Heart left ventricle (tissue), 16 donors: Measurements from ENCODE around the gene ALKBH1. TPM values are rescaled to one million over a fixed set of nuclear protein-coding genes. Genes with fewer than 3 reads are reported as not detected.

Experiments
- ATAC-seq, 4 donors: fragments of 200-7000 bp; cut with Tn5 transposase; one replicate each; pipeline ENCODE4 v1.9.1; 2020 to 2022; ENCODE audit warnings: moderate library complexity in 4 of 4, mild to moderate bottlenecking in 3 of 4, moderate number of reproducible peaks in 1 of 4
- DNase-seq, 5 donors: peaks; one replicate each; pipeline ENCODE4 v3.0.0-alpha.2; 2020
- H3K27ac ChIP-seq, 12 donors: fragments of 200-600 bp; sonication (generic) in 4 of 12; one replicate each; pipeline versions ENCODE4 v1.5.0 to v1.8.0; 2016 to 2022; ENCODE audit warnings: mild to moderate bottlenecking in 2 of 12
- H3K27me3 ChIP-seq, 9 donors: fragments of 200-600 bp; sonication (generic) in 2 of 9; one replicate each; pipeline versions ENCODE4 v1.5.1 to v1.8.0; 2016 to 2022; ENCODE audit warnings: mild to moderate bottlenecking in 3 of 9
- H3K36me3 ChIP-seq, 9 donors: fragments of 200-600 bp; sonication (generic) in 2 of 9; one replicate each; pipeline versions ENCODE4 v1.5.0 to v1.8.0; 2018 to 2022; ENCODE audit warnings: mild to moderate bottlenecking in 2 of 9
- H3K4me1 ChIP-seq, 12 donors: fragments of 200-600 bp; sonication (generic) in 4 of 12; one replicate each; pipeline versions ENCODE4 v1.5.0 to v1.8.0; 2016 to 2022; ENCODE audit warnings: mild to moderate bottlenecking in 3 of 12
- H3K4me3 ChIP-seq, 12 donors: fragments of 200-600 bp; sonication (generic) in 4 of 12; one replicate each; pipeline versions ENCODE4 v1.5.0 to v1.8.0; 2017 to 2022; ENCODE audit warnings: mild to moderate bottlenecking in 9 of 12, moderate library complexity in 4 of 12
- H3K9me3 ChIP-seq, 12 donors: fragments of 200-600 bp; sonication (generic) in 4 of 12; one replicate each; pipeline versions ENCODE4 v1.5.0 to v1.8.0; 2016 to 2022; ENCODE audit warnings: mild to moderate bottlenecking in 1 of 12
- CTCF ChIP-seq, 12 donors: fragments of 200-600 bp; sonication (generic) in 4 of 12; IDR thresholded peaks; one replicate each; pipeline versions ENCODE4 v1.5.0 to v1.8.0; 2018 to 2022; ENCODE audit warnings: antibody characterized with exemption in 12 of 12, mild to moderate bottlenecking in 5 of 12
- POLR2A ChIP-seq, 2 donors: fragments of 450-650 bp; IDR thresholded peaks; one replicate each; pipeline ENCODE4 v1.6.1; 2017; ENCODE audit warnings: antibody characterized with exemption in 2 of 2, mild to moderate bottlenecking in 2 of 2, moderate library complexity in 2 of 2
- WGBS, 4 donors: extraction: QIAGEN DNeasy Blood & Tissue Kit in 2 of 4; methylation state at CpG; one replicate each; pipeline versions ENCODE4 v1.1.5 to v1.1.7; 2013 to 2018; 5-methylcytosine and 5-hydroxymethylcytosine counted together
- intact Hi-C, 10 donors: fragments of 100-400 bp; cut with DNase I; formaldehyde crosslinking; loops; one replicate each; pipeline versions ENCODE4 v1.11.1 to v1.14.2; 2022
- polyA plus RNA-seq, 2 donors: library from polyadenylated mRNA; stranded (reverse); fragments of 200-250 nt; gene quantifications; one replicate each; pipeline ENCODE4 v1.2.3, GENCODE V29; 2013
- total RNA-seq, 9 donors: library from RNA; depleted of rRNA in 2 of 9; stranded (reverse); fragments of >200 nt in 2 of 9; fragmentation: NEBNext Ultra II Directional in 3 of 9; extraction: Animal tissue kit (Norgen Biotek cat#: 25700) in 3 of 9; gene quantifications; one replicate each; pipeline versions ENCODE4 v1.1.0 to v1.2.4, GENCODE V29; 2016 to 2023
- donor health status: ischemic (EF 13 %, LVEDD 7.1; RV severe dilation, severe dysfunction).
- donor health status: healthy with polysubstance abuse.
- donor health status: DM: no; HTN: yes; CAD: no.
- donor health status: DM: no; HTN: no; CAD: no.
- donor health status: ischemic (EF 25% LVEDD 6.9; RV normal size, moderate dysfunction).
- donor health status: ischemic (EF 25% LVEDD 5.7; RV mildly dilated, moderate dysfunction).
- donor health status: healthy.
- donor health status: DM: yes; HTN: yes; CAD: no.
- donor health status: ischemic (EF 35%, LVEDD 5.7; RV mildly dilated, moderate dysfunction).
- donor health status: nonischemic (EF 11% LVEDD 7.7; RV severe dilation, severe dysfunction).
- donor health status: DM: yes; HTN: yes; CAD: no.
- donor health status: PGD.
- donor health status: ischemic (EF 29% LVEDD 5.4; RV normal size, mild dysfunction).
- donor health status: nonischemic (EF 23%, LVEDD 6.1; RV moderate dilation, normal function).

Gene ALKBH1
- total and polyA plus RNA-seq, 11 donors: 6.5 to 16.5 (median 12.1) TPM

- WGBS, 4 donors: 90 to 93% (median 92%) methylated on average over 6 of the region's 6 CpGs
- DNase-seq: no peak
- ATAC-seq: no peak
- intact Hi-C loops: no loop called here
- Histone ChIP-seq H3K27me3 (no peaks in the 10 kb centered on the region), H3K27ac (no peak overlapping the region), H3K36me3 (peaks cover 0 to 100% (median 98%) of the 10 kb centered on the region in 9 donors), H3K4me3 (no peak overlapping the region), H3K4me1 (peaks cover 0 to 6% (median 1%) of the 10 kb centered on the region in 12 donors), H3K9me3 (no peaks in the 10 kb centered on the region)
- TF ChIP-seq POLR2A (IDR thresholded peaks at IDR 0.05) (no peak), CTCF (IDR thresholded peaks at IDR 0.05) (no peak)
Observed at GRCh38 chr14:77714926-77715325, 7.1 kb upstream of the ALKBH1 start.

GRCh38 chr14:77710364-77710763 is 2.5 kb upstream of the ALKBH1 start:
- 78 to 90% (median 82%) methylated on average over 2 of the region's 2 CpGs for WGBS, 4 donors
- Histone ChIP-seq H3K9me3 (no peaks in the 10 kb centered on the region), H3K4me3 (no peak overlapping the region), H3K36me3 (peaks cover 0 to 58% (median 55%) of the 10 kb centered on the region in 9 donors), H3K27me3 (no peaks in the 10 kb centered on the region), H3K4me1 (peaks cover 0 to 41% (median 27%) of the 10 kb centered on the region in 12 donors), H3K27ac (no peak overlapping the region)
- DNase-seq: no peak
- TF ChIP-seq CTCF (IDR thresholded peaks at IDR 0.05) (no peak), POLR2A (IDR thresholded peaks at IDR 0.05) (no peak)
- intact Hi-C loops: no loop called here
- no peak for ATAC-seq

- no peak overlapping the region for H3K27ac ChIP-seq
- H3K27me3 ChIP-seq: no peaks in the 10 kb centered on the region
- H3K36me3 ChIP-seq: peaks cover 0 to 57% (median 53%) of the 10 kb centered on the region in 9 donors
Observed at GRCh38 chr14:77709412-77709811, 1.6 kb upstream of the ALKBH1 start.

GRCh38 chr14:77708749-77709148 is 926 bp upstream of the ALKBH1 start:
- ATAC-seq (no peak), DNase-seq (no peak)
- Histone ChIP-seq H3K4me1 (peaks cover 0 to 41% (median 27%) of the 10 kb centered on the region in 12 donors), H3K9me3 (no peaks in the 10 kb centered on the region), H3K4me3 (peak overlapping the region; percentile 61 to 97 (median 91)), H3K27ac (peak overlapping the region in 4 of 12 donors; percentile 71 to 79 (median 76)), H3K27me3 (no peaks in the 10 kb centered on the region), H3K36me3 (peaks cover 0 to 57% (median 53%) of the 10 kb centered on the region in 9 donors)
- WGBS, 4 donors: 15 to 21% (median 17%) methylated on average over 7 of the region's 7 CpGs
- no peak for TF ChIP-seq CTCF (IDR thresholded peaks at IDR 0.05)
- TF ChIP-seq POLR2A (IDR thresholded peaks at IDR 0.05): no peak
- intact Hi-C loops: loop anchor here in 9 of 10 donors (5.0 to 10.0 kb wide), 5 partner anchors 51 to 254 kb away; partner anchors contain the start of genes AHSA1 (in 4 of the 9) and VIPAS39 (in 4 of the 9)

More at GRCh38 chr14:77709412-77709811, 1.6 kb upstream of the ALKBH1 start:
- 79 to 83% (median 81%) methylated on average over 3 of the region's 3 CpGs for WGBS, 4 donors
- Histone ChIP-seq H3K4me3 (peak overlapping the region in 7 of 12 donors; percentile 73 to 95 (median 91)), H3K4me1 (peaks cover 0 to 41% (median 27%) of the 10 kb centered on the region in 12 donors), H3K9me3 (no peaks in the 10 kb centered on the region)
- intact Hi-C loops: loop anchor here in 9 of 10 donors (5.0 to 10.0 kb wide), 5 partner anchors 52 to 255 kb away; partner anchors contain the start of genes AHSA1 (in 4 of the 9) and VIPAS39 (in 4 of the 9)
- DNase-seq: no peak
- no peak for ATAC-seq
- TF ChIP-seq CTCF (IDR thresholded peaks at IDR 0.05) (no peak), POLR2A (IDR thresholded peaks at IDR 0.05) (no peak)
